T47D (cell line): ENCODE results near the gene LRRC63.

Source experiments
- DNase-seq, 2 experiments: peaks; one replicate each; pipeline versions ENCODE4 v3.0.0 to v3.0.0-alpha.2; 2011 to 2012; ENCODE audit warnings: low read depth in 1 of 2, low spot score in 1 of 2
- JUND ChIP-seq: IDR thresholded peaks from 2 replicates; pipeline ENCODE4 v1.6.1; 2012; ENCODE audit warnings: low read depth
- in situ Hi-C: cut with HindIII; loops from 2 replicates; pipeline ENCODE4 v1.10.0; 2016; ENCODE audit warnings: low sequenced_read_pairs, low pct_unique_long_range_greater_than_20kb

LRRC63 gene

DNA sequence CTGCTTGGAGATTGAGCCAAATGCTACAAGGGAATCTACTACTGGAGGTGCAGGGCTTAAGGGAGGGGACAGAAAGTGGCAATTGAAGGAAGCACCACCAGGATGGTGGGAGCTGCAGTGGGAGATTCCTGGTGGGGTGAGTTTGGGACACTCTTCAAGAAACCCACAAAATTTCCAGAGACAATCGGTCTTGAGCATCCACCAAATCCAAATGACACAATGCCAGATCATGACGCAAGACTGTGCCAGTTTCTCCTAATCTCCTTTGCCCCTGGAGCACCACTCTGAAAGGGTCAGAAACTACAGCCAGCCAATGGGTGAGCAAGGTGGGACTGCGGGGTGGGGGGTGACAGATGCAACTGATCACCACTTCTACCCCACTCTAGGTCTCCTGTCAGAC is 78.7 kb downstream of the LRRC63 start:
- in situ Hi-C loops = no loop called here
- no peak for TF ChIP-seq JUND
- no peak for DNase-seq

DNA sequence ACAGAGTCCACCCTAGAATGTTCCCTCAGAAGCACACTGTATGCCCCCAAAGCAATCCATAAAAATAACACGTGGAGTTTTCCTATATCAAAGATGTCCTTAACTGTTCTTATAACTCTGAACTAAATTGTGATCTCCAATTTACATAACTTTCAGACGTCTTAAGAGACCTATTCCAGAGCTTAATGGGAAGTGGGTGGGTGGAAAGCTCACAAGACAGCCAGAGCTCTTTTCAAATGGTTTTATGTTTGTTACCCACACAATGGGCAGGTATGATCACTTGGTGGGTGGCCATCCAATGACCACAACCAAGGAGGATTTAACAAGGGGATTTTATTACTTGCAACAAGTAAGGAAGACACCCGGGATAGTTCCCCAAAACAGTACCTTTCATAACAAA is 81.7 kb downstream of the LRRC63 start:
- in situ Hi-C loops = no loop called here
- TF ChIP-seq JUND = no peak
- DNase-seq = no peak

DNA sequence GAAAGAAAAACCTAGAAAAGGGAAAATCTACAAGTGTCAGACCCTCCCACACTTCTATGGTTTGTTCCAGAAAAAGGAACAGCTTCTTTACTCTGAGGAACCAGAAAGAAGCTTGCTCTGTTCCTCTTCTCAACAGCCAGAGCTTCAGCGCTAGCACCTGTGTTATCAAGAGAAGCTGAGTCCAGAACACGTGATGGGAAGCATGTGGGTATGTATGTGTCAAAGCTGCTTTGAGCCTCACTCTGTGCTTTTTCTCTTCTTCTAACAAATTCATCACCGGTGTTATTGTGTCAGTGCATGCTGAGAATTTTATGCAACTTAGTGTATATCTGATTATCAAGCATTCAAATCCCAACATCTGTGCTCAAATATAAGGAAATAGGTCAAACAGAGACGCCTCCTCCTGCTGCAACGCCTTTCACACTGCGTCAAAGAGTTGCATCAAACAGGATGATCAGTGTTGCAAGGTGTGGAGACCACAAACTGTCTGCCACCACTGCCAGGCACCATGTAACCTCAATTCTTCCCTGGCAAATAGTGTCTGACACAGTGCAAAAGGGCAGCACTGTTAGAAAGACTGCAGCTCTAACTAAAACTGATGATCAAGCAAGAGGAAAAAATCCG is 83.9 kb downstream of the LRRC63 start:
- in situ Hi-C loops = no loop called here
- no peak for TF ChIP-seq JUND
- DNase-seq = no peak

DNA sequence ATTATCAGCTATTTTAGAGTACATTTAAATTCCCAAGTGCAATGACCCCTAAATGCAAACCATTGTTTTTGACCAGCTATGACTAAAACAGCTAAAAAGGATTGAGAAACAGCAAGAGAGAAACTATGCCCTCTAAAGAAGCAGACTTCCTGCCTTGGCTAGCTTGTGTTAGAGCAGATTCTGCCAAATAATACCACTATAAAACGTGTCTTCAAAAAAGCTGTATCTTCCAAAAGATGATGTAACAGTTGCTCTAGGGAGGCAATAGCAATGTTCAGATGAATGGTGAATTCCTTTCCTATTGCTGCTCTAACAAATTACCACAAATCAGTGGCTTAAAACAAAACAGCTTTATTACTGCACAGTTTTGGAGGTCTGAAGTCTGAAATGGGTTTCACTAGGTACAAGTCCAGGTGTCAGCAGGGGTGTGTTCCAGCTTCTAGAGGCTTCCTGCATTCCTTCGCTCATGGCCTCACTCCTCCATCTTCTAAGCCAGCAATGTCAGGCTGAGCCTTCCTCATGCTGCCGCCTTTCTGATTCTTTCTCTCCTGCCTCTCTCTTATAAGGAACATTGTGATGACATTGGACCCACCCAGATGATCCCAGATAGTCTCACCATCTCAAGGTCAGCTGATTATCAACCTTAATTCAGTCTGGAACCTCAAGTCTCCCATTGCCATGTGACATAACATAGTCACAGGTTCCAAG is 84.5 kb downstream of the LRRC63 start:
- TF ChIP-seq JUND = no peak
- DNase-seq = no peak
- in situ Hi-C loops = no loop called here

DNA sequence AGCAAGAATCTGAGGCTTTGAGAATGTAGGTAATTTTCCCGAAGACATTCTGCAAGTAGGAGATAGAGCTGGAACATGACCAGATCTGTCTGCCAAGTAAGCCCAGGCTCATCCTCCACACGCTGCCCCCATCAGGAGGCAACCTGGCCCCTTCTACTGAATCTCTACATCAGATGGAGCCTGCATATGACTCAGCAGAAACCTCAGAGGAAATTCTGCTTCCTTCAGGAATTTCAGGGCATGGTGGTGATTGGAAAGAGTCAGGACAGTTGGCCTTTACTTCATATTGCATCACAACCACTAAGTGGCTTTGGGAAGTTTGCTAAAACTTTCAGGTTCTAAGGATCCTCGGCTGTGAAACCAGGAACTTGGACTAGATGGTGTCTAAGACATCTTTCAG is 85.2 kb downstream of the LRRC63 start:
- TF ChIP-seq JUND = no peak
- DNase-seq = no peak
- in situ Hi-C loops = no loop called here

DNA sequence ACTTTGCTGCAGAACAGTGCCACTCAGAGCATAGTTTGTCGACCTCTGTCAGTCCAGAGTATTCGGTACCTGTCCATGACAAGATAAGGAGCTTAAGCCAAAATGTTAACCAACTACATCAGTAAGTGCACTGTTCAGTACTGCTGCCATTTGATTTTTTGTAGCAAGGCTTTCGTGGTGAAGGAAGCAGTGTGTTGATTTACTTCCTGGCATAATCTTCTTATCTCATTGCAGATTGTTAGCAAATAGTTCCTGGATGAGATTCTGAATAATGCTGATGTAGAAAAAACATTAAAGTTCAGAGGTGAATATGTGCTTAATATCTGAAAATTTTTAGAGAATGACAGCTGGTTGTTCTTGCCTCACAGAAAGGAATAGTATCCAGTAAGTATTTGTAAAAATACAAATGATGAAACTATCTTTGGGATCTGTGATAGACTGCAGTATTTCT is 85.7 kb downstream of the LRRC63 start:
- in situ Hi-C loops = no loop called here
- no peak for TF ChIP-seq JUND
- no peak for DNase-seq

DNA sequence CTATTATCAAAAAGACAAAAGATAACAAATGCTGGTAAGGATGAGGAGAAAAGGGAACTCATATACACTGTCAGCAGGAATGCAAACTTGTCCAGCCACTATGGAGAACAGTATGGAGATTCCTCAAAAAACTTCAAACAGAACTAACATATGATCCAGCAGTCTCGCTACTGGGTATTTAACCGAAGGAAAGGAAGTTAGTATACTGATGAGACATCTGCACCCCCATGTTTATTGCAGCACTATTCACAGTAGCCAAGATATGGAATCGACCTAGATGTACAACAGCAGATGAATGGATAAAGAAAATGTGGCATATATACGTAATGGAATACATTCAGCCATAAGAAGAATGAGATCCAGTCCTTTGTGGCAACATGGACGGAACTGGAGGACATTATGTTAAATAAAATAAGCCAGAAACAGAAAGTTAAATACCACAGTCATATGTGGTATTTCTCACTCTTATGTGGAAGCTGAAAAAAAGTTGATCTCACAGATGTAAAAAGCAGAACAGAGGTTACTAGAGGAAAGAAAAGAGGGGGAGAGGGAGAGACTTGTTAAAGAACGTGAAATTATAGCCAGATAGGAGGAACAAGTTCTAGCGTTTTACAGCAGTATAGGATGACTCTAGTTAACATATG is 92.1 kb downstream of the LRRC63 start:
- TF ChIP-seq JUND = no peak
- no peak for DNase-seq
- in situ Hi-C loops = no loop called here

DNA sequence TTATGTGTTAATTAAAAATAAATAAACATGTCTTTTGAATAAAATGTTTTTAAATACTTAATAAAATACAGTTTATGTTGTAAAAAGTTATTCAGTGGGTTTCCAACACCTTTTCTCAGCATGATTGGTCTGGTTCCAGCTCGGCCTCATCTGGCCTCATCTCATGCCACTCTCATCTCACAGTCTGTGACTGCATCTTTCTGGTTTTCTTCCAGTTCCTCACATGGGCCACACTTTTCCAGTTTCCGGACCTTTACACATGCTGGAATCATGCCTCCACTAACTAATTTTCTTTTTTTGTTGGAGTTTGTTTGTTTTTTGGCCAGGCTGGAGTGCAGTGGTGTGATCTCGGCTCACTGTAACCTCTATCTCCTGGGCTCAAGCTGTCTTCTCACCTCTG is 92.8 kb downstream of the LRRC63 start:
- in situ Hi-C loops = no loop called here
- no peak for TF ChIP-seq JUND
- DNase-seq = no peak

DNA sequence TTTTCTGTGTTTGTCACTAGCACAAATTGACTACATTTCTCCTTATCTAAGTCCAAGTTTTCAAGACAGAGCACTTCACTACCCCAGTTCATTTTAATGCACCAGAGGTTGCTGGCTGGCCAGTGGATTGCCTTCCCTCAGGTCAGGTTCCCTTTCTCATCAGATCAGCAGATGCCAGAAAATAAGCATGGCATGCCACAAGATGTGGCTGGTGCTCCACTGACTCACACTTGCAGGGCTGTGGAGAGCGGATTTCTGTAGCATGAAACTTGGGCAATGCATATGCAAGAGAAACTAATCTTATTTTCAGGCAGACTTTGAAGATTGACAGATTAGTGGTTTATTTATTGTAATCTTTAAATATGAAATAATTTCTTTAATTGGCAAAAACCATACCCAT is 95.8 kb downstream of the LRRC63 start:
- in situ Hi-C loops = no loop called here
- DNase-seq = no peak
- TF ChIP-seq JUND = no peak

DNA sequence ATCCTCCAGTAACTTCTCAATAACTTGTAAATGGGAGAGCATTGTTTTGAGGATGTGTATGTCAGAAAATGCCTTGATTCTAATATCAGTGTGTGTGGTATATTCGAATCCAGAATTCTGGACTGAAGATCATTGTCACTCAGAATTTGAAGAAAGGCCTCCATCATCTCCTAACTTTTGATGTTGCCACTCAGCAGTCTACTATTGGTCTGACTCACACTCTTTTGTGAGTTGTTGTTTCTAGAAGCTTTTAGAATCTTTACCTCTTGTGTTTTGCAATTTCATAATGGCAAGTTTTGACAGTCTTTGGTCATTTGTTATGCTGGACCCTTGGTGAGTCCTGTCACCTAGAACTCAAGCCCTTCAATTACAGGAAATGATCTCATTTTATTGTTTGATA is 98.3 kb downstream of the LRRC63 start:
- no peak for TF ChIP-seq JUND
- DNase-seq = no peak
- in situ Hi-C loops = no loop called here

DNA sequence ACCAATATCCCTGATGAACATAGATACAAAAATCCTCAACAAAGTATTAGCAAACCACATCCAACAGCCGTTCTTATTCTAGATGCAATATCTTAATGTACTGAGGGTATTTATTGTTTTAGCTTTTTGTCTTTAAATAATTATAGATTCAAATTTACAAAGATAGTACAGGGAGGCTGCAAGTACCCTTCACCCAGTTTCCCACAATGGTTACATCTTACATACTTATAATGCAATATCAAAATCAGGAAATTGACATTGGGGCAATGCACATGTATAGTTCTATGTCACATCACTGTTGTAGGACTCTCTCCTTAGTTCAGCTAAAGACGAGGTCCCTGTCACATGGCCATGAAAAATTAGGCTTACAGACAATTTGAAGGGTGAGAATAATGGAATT is 99.5 kb downstream of the LRRC63 start:
- no peak for DNase-seq
- in situ Hi-C loops = no loop called here
- no peak for TF ChIP-seq JUND

DNA sequence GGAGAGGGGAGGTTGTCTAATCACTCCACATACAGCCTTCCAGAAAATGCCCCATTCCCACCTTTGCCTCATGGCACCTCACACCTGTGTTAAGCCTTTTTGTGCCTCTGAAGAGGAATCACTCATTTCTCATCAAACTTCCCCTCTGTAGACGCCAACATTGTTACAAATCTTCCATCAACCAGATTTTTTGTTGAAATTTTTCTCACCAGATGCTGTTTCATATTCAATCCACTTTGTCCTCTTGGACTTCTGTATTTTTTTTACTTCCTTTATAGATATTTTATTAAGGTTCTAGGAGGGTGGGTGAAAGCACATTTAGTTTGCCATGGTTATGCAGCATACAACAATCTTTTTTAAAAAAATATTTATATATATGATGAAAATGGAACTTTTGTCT is 101.3 kb downstream of the LRRC63 start:
- TF ChIP-seq JUND = no peak
- in situ Hi-C loops = no loop called here
- DNase-seq = no peak
